Activated naive CD8-positive, alpha-beta T cell treated with anti-CD3 and anti-CD28 coated beads for 36 hours (primary cell): Measurements from ENCODE around the gene SNX12. TPM values are rescaled to one million over a fixed set of nuclear protein-coding genes. Genes with fewer than 3 reads are reported as not detected.
A peak's percentile ranks its signal among the peaks of the same experiment; 100 is the strongest.

Source experiments
- DNase-seq: peaks from one replicate; pipeline ENCODE4 v3.0.0; 2021
- H3K27ac Mint-ChIP-seq: one replicate; pipeline ENCODE4 v1.8.0; 2022; ENCODE audit warnings: mild to moderate bottlenecking, moderate library complexity, mixed read lengths
- H3K27me3 Mint-ChIP-seq: one replicate; pipeline ENCODE4 v1.8.0; 2022; ENCODE audit warnings: mild to moderate bottlenecking, mixed read lengths
- H3K36me3 Mint-ChIP-seq: one replicate; pipeline ENCODE4 v1.8.0; 2021; ENCODE audit warnings: mild to moderate bottlenecking, mixed read lengths
- H3K4me1 Mint-ChIP-seq: one replicate; pipeline ENCODE4 v1.8.0; 2021; ENCODE audit warnings: mixed read lengths
- H3K4me3 Mint-ChIP-seq: one replicate; pipeline ENCODE4 v1.8.0; 2022; ENCODE audit warnings: mild to moderate bottlenecking, moderate library complexity, mixed read lengths
- H3K9me3 Mint-ChIP-seq: one replicate; pipeline ENCODE4 v1.8.0; 2022; ENCODE audit warnings: mixed read lengths
- total RNA-seq, 2 experiments: library from RNA; stranded (reverse); gene quantifications; one replicate each; pipeline ENCODE4 v1.2.3, GENCODE V29; 2021

SNX12 gene
- total RNA-seq, 2 experiments from 2014 or later: 44.4 to 44.8 TPM

DNA sequence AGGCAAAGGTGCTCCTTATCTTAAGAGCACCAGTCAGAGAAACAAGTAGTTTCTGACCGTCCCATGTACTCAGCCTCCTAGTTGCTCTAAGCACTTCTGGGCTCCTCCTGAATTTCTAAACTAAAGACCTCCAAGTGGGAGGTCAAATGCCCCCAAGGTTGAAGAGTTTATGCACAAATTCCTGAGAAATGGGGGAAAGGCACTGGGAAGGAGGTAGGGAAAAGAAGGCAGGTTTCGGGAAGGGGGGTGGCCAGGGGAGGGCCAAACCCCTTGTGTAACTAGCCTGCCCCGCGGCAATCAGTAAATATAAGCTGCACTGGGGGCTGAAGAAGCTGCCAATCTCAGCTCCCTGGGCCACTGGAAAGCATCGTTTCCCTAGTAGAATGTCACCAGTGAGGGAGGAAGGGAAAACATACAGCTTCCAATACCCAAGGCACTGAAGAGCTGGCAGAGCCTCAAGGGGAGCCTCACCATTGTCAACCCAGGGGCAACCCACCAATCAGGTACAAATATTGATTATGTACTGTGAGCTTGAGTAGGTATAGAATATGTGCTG, 30.9 kb upstream of the SNX12 start:
- no peak for DNase-seq
- Mint-ChIP-seq H3K4me1 (peaks cover 49% of the 10 kb centered on the region), H3K36me3 (peaks cover 3% of the 10 kb centered on the region), H3K4me3 (no peak overlapping the region), H3K9me3 (no peaks in the 10 kb centered on the region), H3K27ac (no peak overlapping the region), H3K27me3 (no peaks in the 10 kb centered on the region)

GRCh38 chrX:71098302-71098701, 30.2 kb upstream of the SNX12 start:
- no peak overlapping the region for H3K4me3 Mint-ChIP-seq

GRCh38 chrX:71096760-71097032, 28.6 kb upstream of the SNX12 start:
- H3K36me3 Mint-ChIP-seq: no peaks in the 10 kb centered on the region
- H3K27ac Mint-ChIP-seq: no peak overlapping the region
- peak overlapping the region; percentile 97 for H3K4me3 Mint-ChIP-seq
- H3K27me3 Mint-ChIP-seq: no peaks in the 10 kb centered on the region
- no peak for DNase-seq
- H3K4me1 Mint-ChIP-seq: peaks cover 34% of the 10 kb centered on the region
- H3K9me3 Mint-ChIP-seq: no peaks in the 10 kb centered on the region

More at GRCh38 chrX:71098302-71098701, 30.2 kb upstream of the SNX12 start:
- Mint-ChIP-seq H3K9me3 (no peaks in the 10 kb centered on the region), H3K36me3 (no peaks in the 10 kb centered on the region), H3K27me3 (no peaks in the 10 kb centered on the region), H3K4me1 (peaks cover 46% of the 10 kb centered on the region), H3K27ac (no peak overlapping the region)
- DNase-seq: peak; percentile 71

DNA sequence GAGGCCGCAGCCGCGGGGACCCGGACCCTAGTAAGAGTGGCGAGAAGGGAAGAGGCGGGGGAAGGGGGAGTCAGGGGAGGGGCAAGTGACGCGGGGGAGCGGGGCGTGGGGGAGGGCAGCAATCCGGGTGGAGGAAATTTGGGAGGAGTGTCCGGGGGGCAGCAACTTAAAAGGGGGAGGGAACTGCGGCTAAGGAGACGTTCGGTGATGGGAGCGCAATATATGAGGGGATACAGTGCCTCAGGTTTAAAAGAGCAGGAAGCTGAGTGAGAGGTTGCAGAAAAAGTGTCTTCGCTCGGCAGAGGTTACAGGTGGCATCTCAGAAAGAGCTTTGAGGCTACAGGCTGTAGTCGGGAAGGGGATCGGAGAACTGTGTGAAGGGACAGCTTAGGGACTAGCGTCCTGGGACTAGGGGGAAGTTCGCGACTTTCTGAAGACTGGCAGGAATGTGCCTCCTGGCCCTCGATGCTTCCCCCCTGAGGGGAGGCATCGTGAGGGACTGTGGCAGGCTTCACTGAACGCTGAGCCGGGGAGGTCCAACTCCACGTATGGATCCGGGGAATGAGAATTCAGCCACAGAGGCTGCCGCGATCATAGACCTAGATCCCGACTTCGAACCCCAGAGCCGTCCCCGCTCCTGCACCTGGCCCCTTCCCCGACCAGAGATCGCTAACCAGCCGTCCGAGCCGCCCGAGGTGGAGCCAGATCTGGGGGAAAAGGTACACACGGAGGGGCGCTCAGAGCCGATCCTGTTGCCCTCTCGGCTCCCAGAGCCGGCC, 28.0 kb upstream of the SNX12 start:
- Mint-ChIP-seq H3K27me3 (no peaks in the 10 kb centered on the region), H3K4me3 (peak overlapping the region; percentile 97), H3K4me1 (peaks cover 29% of the 10 kb centered on the region), H3K27ac (peak overlapping the region; percentile 89), H3K9me3 (no peaks in the 10 kb centered on the region), H3K36me3 (no peaks in the 10 kb centered on the region)
- no peak for DNase-seq

DNA sequence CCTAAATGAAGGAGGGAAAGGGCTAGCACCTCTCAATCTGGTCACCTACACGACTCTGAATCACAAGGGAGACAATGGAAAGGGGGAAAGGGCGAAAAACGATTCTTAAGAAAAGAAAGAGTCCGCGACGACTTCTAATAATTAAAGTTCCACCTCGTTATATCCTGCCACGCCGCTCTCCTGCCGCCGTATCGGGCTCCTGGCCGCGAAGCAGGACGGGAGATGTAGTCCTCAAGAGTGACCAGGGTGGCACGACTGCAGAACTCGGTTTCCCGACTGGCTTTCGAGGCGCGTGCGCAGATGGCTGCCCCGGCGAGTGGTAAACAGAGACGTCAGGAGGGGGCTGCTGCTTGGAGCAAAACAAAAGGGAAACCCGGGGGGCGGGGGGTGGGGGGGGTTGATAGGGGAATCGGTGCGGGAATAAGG, 27.4 kb upstream of the SNX12 start, which contains the start of gene FOXO4:
FOXO4 (plus strand) TSS at position 297 of the 426 bp plus-strand sequence. CDS start 678 bp downstream, outside the sequence.
- H3K9me3 Mint-ChIP-seq: no peaks in the 10 kb centered on the region
- H3K4me1 Mint-ChIP-seq: peaks cover 25% of the 10 kb centered on the region
- peak; percentile 85 for DNase-seq
- H3K27ac Mint-ChIP-seq: peak within 1 kb of the TSS; percentile 89
- no peaks in the 10 kb centered on the region for H3K27me3 Mint-ChIP-seq
- H3K36me3 Mint-ChIP-seq: no peaks in the 10 kb centered on the region
- peak within 1 kb of the TSS; percentile 97 for H3K4me3 Mint-ChIP-seq

- Mint-ChIP-seq H3K4me1 (peaks cover 23% of the 10 kb centered on the region), H3K4me3 (peak overlapping the region; percentile 97), H3K27ac (peak overlapping the region; percentile 19), H3K27me3 (no peaks in the 10 kb centered on the region), H3K9me3 (no peaks in the 10 kb centered on the region), H3K36me3 (no peaks in the 10 kb centered on the region)
- DNase-seq: no peak
Measured at GRCh38 chrX:71095033-71095432, 26.9 kb upstream of the SNX12 start.

DNA sequence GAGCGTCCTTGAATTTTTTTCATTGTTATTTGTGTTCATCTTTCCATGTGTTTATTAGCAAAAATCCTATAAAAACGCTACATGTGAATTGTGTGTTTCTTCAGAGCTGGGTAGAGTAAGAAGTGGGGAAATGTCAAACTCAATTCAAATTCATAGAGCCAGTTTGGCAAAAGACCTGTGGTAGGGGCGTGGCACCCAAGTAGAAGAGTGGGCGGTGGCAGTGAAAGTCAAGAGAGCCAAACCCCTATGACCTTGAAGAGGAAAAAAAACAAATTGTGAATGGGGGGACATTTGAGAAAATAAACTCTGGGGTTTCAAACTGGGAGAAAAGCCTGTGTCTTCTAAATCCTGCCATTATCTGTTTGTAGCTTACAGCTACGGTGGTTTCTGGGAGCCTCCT, 23.1 kb upstream of the SNX12 start:
- H3K36me3 Mint-ChIP-seq: no peaks in the 10 kb centered on the region
- no peak for DNase-seq
- no peaks in the 10 kb centered on the region for H3K27me3 Mint-ChIP-seq
- H3K4me1 Mint-ChIP-seq: peaks cover 2% of the 10 kb centered on the region
- no peak overlapping the region for H3K27ac Mint-ChIP-seq
- no peak overlapping the region for H3K4me3 Mint-ChIP-seq
- H3K9me3 Mint-ChIP-seq: no peaks in the 10 kb centered on the region

- Mint-ChIP-seq H3K4me3 (no peak overlapping the region), H3K27me3 (no peaks in the 10 kb centered on the region), H3K9me3 (no peaks in the 10 kb centered on the region), H3K36me3 (no peaks in the 10 kb centered on the region), H3K4me1 (peaks cover 6% of the 10 kb centered on the region), H3K27ac (no peak overlapping the region)
- no peak for DNase-seq
Measured at GRCh38 chrX:71085900-71086299, 17.8 kb upstream of the SNX12 start.

DNA sequence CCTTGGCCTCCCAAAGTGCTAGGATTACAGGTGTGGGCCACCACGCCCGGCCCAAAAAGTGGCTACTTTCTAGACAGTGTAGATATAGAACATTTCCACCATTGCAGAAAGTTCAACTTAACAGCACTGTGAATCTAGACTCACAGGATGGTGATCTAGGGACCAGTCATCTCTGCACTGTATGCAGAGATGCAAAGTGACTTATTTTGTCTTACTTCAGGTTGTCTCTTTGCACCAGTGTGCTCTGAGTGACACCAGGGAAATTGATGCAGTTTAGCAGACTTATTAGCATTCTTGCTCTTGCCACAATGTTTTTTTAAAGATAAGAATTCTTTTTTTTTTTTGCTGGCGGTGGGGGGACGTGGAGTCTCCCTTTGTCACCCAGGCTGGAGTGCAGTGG, 14.7 kb upstream of the SNX12 start:
- Mint-ChIP-seq H3K36me3 (no peaks in the 10 kb centered on the region), H3K9me3 (no peaks in the 10 kb centered on the region), H3K4me3 (no peak overlapping the region), H3K27ac (no peak overlapping the region), H3K4me1 (peaks cover 6% of the 10 kb centered on the region), H3K27me3 (no peaks in the 10 kb centered on the region)
- no peak for DNase-seq

GRCh38 chrX:71082124-71082647, 14.1 kb upstream of the SNX12 start:
- H3K36me3 Mint-ChIP-seq: no peaks in the 10 kb centered on the region
- no peak overlapping the region for H3K4me3 Mint-ChIP-seq
- no peak overlapping the region for H3K27ac Mint-ChIP-seq
- H3K4me1 Mint-ChIP-seq: peaks cover 6% of the 10 kb centered on the region
- H3K27me3 Mint-ChIP-seq: no peaks in the 10 kb centered on the region
- no peak for DNase-seq
- no peaks in the 10 kb centered on the region for H3K9me3 Mint-ChIP-seq

DNA sequence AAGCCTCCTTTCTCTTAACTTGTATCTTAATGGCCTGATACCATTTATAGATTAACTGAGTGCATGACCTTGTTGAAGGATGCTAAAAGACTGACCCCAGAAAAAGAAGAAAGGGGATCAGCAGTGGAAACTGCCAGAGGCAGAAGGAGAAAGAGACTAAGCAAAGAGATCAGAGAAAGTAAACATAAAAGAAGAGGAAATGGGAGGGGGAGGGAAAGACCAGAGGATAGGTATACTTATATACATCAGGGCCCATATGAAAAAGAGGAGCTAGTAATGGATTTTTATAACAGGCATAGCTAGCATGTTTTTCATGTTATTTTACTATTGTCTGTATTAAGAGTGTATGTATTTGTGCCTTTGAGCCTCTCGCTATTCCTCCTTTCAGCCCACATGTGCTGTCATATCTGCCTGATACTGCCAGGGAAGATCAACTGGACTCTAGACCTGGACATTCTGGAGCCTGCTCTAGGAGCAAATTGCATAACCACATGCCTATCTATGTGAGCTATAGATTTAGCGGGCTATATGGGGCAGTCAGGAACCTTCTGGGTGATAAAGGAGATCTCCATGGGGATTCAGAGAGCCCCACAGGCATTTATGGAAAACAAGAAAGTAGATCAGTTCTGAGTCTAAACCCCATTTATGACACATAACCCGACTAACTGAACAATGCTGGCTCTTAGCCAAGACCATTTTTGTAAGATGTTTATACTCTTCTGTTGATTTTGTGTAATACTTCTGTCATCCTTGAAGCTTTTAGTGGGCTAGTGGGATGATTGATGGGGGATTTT, 13.4 kb upstream of the SNX12 start:
- no peak overlapping the region for H3K4me3 Mint-ChIP-seq
- no peak for DNase-seq
- H3K9me3 Mint-ChIP-seq: no peaks in the 10 kb centered on the region
- no peak overlapping the region for H3K27ac Mint-ChIP-seq
- H3K4me1 Mint-ChIP-seq: peaks cover 6% of the 10 kb centered on the region
- no peaks in the 10 kb centered on the region for H3K36me3 Mint-ChIP-seq
- H3K27me3 Mint-ChIP-seq: no peaks in the 10 kb centered on the region

- DNase-seq: no peak
- no peak overlapping the region for H3K27ac Mint-ChIP-seq
- peaks cover 5% of the 10 kb centered on the region for H3K36me3 Mint-ChIP-seq
- H3K4me1 Mint-ChIP-seq: peaks cover 9% of the 10 kb centered on the region
- H3K4me3 Mint-ChIP-seq: no peak overlapping the region
- no peaks in the 10 kb centered on the region for H3K9me3 Mint-ChIP-seq
- H3K27me3 Mint-ChIP-seq: no peaks in the 10 kb centered on the region
Measured at GRCh38 chrX:71070531-71070930, 2.4 kb upstream of the SNX12 start.

GRCh38 chrX:71067712-71068043, 456 bp downstream of the SNX12 start:
- no peaks in the 10 kb centered on the region for H3K27me3 Mint-ChIP-seq
- H3K27ac Mint-ChIP-seq: peak overlapping the region; percentile 97
- peak overlapping the region; percentile 99 for H3K4me3 Mint-ChIP-seq
- peaks cover 11% of the 10 kb centered on the region for H3K4me1 Mint-ChIP-seq
- no peaks in the 10 kb centered on the region for H3K9me3 Mint-ChIP-seq
- H3K36me3 Mint-ChIP-seq: peaks cover 12% of the 10 kb centered on the region
- DNase-seq: no peak

GRCh38 chrX:71067089-71067488, 1.0 kb downstream of the SNX12 start:
- Mint-ChIP-seq H3K27me3 (no peaks in the 10 kb centered on the region), H3K27ac (peak overlapping the region; percentile 97), H3K4me1 (peaks cover 11% of the 10 kb centered on the region), H3K36me3 (peaks cover 14% of the 10 kb centered on the region), H3K4me3 (peak overlapping the region; percentile 99), H3K9me3 (no peaks in the 10 kb centered on the region)
- no peak for DNase-seq

DNA sequence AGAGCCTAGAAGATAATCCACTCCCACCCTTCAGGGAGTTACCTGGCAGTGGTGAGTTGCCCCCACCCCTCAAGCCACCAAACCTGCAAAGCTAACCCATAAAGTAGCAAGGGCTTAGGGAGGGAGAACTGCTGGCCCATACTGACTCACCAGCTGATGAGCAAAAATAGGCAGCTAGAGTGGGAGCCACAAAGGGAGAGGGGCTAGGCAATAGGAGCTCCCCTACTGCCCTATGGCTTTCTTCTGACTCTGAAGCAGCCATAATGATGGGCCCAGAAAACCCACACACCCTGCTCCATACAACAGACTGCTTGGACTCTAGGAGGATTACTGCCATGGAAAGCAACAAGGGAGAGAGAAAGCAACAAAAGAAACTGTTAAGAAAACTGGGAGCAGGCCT, 8.0 kb downstream of the SNX12 start:
- peaks cover 34% of the 10 kb centered on the region for H3K4me1 Mint-ChIP-seq
- H3K27ac Mint-ChIP-seq: no peak overlapping the region
- H3K4me3 Mint-ChIP-seq: no peak overlapping the region
- no peaks in the 10 kb centered on the region for H3K27me3 Mint-ChIP-seq
- no peak for DNase-seq
- no peaks in the 10 kb centered on the region for H3K9me3 Mint-ChIP-seq
- peaks cover 23% of the 10 kb centered on the region for H3K36me3 Mint-ChIP-seq
